Activated naive CD4-positive, alpha-beta T cell treated with anti-CD3 and anti-CD28 coated beads, Interleukin-2, amount 50 U/mL, for 72 hours (primary cell): Measurements from ENCODE around the gene NBPF15. TPM values are rescaled to one million over a fixed set of nuclear protein-coding genes. Genes with fewer than 3 reads are reported as not detected.
"Not testable (repeated sequence)": the region's sequence is repeated elsewhere in the genome, so short reads cannot be mapped to it uniquely, and the experiment has no call there.

ENCODE experiments used
- ATAC-seq, 2 donors: fragments of 150-1000 bp; cut with Tn5 transposase; 2 replicates each; pipeline ENCODE4 v1.10.0; 2021; ENCODE audit warnings: mild to moderate bottlenecking in 2 of 2, moderate library complexity in 2 of 2
- DNase-seq, 2 donors: peaks; one replicate each; pipeline ENCODE4 v3.0.0; 2021 to 2022; ENCODE audit warnings: low spot score in 2 of 2
- H3K27ac Mint-ChIP-seq, 2 donors: one replicate each; pipeline ENCODE4 v1.8.0; 2022; ENCODE audit warnings: mild to moderate bottlenecking in 2 of 2, mixed read lengths in 2 of 2
- H3K36me3 Mint-ChIP-seq, 2 donors: one replicate each; pipeline ENCODE4 v1.8.0; 2022; ENCODE audit warnings: mixed read lengths in 2 of 2
- H3K9me3 Mint-ChIP-seq, 2 donors: one replicate each; pipeline ENCODE4 v1.8.0; 2022; ENCODE audit warnings: mixed read lengths in 2 of 2
- total RNA-seq, 2 donors: library from RNA; stranded (reverse); gene quantifications; one replicate each; pipeline ENCODE4 v1.2.3, GENCODE V29; 2022

The NBPF15 gene
- total RNA-seq, 2 donors from 2014 or later: 41.4 to 55.9 TPM

DNA sequence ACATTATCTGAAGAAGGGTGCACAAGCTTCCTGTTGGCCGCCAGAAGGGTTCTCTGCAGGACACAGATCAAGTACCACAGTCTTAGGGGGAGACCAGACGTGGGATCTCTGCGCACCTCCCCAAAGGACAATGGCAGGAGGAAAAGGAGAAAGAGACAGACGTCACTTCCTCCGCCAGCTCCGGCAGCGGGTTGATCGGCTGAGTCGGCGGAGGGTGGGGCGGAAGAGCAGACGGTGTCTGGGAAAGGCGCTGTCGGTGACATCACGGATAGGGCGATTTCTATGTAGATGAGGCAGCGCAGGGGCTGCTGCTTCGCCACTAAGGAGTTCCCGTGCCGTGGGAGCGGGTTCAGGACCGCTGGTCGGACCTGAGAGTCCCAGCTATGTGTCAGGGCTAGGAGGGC, 49.4 kb downstream of the NBPF15 start:
- peak; percentile 28 to 63 for ATAC-seq
- H3K9me3 Mint-ChIP-seq, H3K36me3 Mint-ChIP-seq: not testable (repeated sequence)
- peak overlapping the region; percentile 96 to 99 for H3K27ac Mint-ChIP-seq
- DNase-seq: peak; percentile 56 to 89

DNA sequence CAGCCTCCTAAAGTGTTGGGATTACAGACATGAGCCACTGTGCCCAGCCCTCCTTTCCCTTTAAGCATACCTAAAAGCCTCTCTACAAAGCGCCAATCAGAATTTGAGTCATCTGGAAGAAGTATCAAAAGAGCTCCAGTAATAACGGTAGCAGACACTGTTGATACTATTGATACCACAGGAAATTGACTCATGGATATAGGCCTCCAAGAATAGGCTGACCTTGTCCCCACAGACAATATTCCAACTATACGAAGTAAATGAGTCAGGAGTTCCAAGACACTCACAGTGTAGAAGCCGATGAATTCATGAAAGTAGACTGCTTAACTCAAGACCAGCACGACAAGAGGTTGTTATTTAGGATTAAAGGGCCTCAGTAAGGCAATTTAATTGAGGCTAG, 58.7 kb downstream of the NBPF15 start:
- not testable (repeated sequence) for H3K9me3 Mint-ChIP-seq, H3K27ac Mint-ChIP-seq, DNase-seq, H3K36me3 Mint-ChIP-seq
- peak; percentile 91 to 98 for ATAC-seq

- H3K9me3 Mint-ChIP-seq, ATAC-seq, H3K27ac Mint-ChIP-seq, DNase-seq, H3K36me3 Mint-ChIP-seq: not testable (repeated sequence)
Measured at GRCh38 chr1:144371651-144372050, 89.8 kb downstream of the NBPF15 start.

Other genes with a start within 250 kb of the NBPF15 start
- gene PPIAL4E, start 88.0 kb downstream of the NBPF15 start, total RNA-seq: not detected
- not detected for gene PPIAL4F, start 131.2 kb upstream of the NBPF15 start, total RNA-seq